NK-92 treated with Interleukin-12 subunit alpha and Interleukin-12 subunit beta, amount 100 ng/mL, for 24 hours (cell line): Measurements from ENCODE around the gene BCL2L11.

ENCODE experiments used
- DNase-seq: peaks from one replicate; lab custom pipeline; 2025; lab: John Stamatoyannopoulos, UW

The BCL2L11 gene

DNA sequence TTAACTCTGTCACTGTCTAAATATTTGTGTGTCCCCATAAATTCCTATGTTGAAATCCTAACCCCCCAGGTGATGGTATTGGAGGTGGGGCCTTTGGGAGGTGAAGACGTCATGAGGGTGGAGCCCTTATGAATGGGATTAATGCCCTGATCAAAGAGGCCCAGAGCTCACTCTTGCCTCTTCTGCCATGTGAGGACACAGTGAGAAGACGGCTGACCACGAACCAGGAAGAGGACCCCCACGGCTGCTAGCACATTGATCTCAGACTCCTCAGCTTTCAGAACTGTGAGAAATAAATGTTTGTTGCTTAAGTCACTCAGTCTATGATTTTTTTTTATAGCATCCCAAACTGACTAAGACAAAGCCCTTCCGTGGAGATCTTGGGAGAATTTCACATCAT lies 71.2 kb downstream of the BCL2L11 start:
- no peak for DNase-seq

DNA sequence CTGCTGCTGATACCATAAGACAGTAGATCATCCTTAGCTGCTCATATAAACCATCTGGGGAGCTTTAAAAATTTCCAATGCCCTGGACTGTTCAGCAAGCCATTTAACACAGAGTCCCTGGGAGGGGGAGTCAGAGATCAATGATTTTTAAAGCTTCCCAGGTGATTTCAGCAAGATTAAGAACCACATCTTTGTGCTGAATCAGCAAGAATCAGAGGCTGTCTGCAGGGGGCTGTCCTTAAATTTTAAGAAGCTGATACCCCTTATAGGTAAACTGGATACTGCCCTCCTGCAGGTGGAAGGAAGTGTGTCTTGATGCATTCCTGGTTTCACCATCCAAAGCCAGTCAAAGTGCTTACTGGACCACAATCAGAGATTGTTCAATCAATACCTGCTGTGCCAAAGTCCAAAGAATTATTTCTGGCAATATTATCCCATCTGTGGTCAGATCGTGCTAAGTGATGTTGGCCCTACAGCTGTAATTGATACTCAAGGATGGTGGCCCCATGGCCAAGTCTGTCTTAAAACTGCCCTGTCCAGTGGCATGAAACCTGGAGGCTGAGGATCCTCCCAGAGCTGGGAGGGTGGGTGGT lies 72.2 kb downstream of the BCL2L11 start:
- no peak for DNase-seq

DNA sequence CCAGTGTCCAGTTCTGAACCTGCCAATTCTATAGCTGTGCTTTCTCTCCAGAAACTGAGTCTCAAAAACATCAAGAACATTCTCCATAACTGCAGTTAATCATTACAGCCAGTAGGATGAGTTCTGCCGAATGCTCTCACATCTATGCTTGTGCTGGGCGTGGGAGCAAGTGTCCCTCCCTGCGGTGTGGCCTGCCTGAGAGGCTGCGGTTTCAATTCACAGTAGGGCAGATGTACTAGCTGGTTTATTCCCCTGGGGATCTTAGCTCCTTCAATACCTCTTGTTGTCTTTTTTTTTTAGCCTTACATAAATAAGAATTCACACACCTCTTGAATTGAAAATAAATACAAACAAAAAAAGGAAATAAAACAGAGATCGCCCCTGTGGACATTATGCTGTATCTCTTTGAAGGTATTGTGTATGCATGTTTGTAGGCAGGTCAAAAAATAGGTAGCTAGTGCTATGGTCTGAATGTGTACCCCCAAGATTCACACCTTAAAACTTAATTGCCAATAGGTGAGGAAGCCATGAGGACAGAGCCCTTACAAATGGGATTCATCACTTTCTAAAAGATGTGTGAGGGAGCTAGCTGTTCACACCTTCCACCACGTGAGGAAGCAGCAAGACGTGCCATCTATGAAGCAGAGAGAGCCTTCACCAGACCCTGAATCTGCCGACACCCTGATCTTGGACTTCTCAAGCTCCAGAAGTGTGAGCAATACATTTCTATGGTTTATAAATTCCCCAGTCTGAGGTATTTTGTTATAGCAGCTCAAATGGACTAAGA lies 74.3 kb downstream of the BCL2L11 start:
- DNase-seq = peak; percentile 44

DNA sequence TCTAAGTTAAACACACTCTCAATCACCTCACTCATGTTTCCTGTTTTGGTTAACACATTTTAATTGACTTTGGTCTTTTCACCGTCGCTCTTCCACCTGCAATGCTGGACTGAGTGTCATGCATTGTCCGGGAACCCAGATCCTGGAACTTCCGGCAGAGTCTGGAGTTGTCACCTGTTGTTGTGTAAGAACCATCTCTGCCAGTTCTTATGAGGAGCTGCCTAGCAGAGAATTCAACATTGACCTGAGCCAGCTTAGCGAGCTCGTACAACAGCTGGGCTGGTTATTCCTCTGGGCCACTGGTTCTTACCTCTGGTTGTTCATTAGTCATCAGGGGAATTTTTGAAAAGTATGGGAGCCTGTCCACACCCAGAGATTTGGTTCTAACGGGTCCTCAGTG lies 75.7 kb downstream of the BCL2L11 start:
- peak; percentile 27 for DNase-seq

DNA sequence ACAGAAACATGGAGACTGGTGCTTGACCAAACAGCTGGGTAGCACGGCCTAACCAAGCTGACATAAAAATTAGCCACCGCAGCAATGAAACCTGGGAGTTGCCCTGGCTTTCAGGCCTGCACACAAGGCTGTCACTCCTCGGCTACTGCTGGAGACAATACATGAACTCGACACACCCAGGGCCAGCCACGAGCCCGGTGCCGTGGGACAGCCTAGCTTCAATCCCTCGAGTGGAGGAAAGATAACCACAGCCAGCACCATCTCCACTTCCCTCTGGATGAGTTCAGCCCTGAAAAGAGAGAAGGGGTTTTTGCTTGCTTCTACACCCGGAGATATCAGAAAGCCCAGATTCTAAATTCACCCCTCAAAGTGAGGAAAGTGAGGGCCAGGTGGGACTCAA lies 78.0 kb downstream of the BCL2L11 start:
- no peak for DNase-seq

DNA sequence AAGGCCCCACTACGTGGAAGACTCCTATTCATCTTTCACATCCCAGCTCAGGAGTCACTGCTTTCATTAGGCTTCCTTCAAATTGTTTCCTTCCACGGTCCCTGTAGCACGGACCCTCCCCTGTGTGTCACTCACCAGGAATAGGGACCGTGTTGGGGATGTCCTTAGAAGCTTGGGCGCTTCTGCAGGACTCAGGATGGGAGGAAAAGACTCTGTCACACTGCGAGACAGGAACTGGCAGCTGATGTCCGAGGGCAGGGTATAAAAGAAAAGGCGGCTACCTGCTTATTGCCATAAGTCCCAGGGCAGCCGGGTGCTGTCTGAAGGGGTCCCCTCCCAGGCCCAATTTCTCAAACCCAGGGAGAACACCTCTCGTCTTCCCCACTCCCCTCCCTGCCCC lies 79.1 kb downstream of the BCL2L11 start:
- no peak for DNase-seq

DNA sequence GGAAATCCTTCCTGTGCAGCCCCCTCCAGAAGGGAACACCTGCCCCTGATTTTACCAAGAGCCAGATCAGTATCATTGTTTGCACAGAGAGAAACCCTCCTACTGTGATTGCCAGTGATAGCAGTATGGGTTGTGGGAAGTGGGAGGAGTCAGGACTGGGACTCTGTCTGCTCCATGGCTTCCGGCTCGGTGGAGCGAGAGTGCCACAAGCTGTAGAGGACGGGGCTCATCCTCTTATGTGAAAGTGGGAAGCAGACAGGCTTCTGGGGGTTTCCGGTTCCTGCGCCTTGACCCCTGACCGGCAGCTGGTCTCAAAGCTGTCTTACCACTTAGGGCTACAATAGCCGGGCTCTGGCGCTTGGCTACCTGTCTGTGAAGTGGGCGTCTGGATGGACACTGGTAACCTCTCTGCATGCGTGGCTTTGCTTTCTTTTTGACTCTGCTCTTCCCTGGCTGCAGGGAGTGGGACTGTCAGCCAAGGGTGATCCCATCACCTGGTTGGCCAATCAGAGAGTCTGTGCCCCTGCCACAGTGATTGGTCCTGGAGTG lies 79.7 kb downstream of the BCL2L11 start:
- no peak for DNase-seq

DNA sequence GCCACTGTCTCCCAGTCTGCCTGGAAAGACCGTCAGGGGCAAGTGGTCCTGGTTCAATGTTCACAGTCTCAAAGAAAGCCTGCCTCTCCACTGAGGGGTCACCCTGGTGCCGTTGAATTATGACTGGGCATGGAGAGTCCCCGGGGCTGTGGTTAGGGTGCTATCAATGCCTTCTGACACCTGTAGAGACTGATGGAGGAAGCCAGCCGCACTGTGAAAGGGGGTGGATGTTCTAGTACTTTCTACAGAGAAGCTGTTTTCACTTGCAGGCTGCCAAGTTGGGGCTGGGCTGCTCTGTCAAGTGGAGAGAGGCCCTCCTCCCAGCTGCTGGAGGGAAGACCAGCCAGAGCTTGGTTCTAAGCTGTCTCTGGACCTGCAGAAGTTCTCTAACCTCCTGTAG lies 80.5 kb downstream of the BCL2L11 start:
- DNase-seq = no peak

DNA sequence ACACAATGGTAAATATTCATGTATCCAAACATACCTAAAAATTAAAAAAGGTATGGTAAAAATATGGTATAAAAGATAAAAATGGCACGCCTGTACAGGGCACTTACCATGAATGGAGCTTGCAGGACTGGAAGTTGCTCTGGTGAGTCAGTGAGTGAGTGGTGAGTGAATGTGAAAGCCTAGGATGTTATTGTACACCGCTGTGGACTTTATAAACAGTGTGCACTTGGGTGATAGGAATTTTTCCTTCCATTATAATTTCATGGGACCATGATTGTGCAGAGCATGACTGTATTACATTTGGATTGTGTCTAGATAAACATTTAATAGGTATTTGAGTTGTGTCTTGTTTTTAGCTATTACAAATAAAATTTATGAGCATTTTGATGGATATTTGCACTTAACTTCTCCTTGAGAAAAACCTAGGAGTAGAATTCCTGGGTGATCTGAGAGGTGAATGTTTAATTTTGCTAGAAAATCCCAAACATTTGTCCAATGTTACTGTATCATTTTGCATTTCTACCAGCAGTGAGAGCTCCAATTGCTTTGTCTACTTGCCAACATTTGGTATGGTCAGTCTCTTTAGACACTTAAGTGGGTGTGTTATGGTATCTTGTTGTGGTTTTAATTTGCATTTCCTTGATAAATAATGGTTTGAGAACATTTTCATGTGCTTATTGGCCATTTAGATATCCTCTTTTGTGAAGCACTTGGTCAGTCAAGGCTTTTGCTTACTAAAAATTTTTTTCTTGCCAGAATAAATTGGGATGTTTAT lies 81.7 kb downstream of the BCL2L11 start:
- no peak for DNase-seq

DNA sequence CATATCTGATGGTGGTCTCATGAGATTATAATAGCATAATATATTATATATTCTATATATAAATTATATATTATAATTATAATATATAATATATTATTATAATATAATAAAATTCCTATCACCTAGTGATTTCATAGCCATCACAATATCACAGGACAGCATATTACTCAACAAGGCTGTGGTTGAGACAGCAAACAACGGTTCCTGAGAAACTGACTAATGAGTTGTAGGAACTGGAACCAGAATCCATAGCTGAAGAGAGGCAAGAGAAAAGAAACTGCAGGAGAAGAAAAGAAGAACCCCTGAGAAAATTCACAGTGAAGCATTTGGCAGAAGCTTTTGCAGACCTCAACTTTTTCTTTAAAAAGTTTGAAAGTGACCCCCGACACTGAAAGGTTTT lies 84.0 kb downstream of the BCL2L11 start:
- DNase-seq = no peak

DNA sequence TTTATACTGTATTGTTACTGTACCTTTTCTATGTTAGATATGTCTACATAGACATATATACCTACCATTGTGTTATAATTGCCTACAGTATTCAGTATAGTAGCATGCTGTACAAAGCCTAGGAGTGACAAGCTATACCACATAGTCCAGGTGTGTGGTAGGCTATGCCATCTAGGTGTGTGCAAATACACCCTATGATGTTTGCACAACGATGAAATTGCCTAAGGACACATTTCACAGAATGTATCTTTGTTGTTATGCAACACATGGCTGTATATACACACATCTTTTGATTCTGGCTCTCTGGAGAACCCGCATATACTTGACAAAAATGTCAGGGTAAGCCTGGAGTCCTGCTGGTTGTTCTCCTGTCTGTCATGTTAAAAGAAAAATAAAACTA lies 85.1 kb downstream of the BCL2L11 start:
- DNase-seq = no peak

DNA sequence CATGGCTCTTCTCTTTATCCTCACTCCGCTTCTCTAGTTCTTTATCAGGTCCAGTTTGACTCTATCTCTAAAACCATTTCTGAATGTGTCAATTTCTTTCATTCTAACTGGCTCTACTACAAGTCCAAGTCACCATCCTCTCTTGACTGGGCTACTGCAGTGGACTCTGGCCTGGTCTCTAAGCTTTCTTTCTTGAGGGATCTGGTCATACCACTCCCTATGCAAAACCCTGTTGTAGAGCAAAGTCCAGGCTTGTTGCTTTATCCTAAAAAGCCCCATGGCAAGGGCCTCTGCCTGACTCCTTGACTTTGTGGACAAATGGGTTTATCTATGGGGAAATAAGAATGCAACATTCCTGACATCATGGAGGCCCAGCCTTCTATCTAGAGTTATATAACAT lies 87.1 kb downstream of the BCL2L11 start:
- DNase-seq = no peak

DNA sequence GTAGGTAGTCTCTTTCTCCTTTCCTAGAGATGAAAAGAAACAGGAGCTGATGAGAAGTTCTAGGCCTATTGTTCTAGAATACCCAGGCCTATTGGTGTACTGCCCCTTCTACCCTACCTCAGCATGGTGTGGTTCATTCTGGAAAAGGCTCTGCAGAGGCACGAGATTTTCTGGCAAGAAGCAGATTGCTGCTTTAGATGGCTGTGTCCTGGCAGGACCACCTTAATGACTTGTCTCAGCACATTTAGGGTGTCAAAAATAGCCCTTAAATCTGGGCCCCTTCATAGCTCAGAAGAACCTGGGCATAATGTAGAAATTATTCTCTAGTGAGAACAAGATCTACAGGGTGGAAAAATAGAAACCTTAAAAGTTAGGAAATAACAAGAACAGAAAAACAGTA lies 87.9 kb downstream of the BCL2L11 start:
- no peak for DNase-seq

DNA sequence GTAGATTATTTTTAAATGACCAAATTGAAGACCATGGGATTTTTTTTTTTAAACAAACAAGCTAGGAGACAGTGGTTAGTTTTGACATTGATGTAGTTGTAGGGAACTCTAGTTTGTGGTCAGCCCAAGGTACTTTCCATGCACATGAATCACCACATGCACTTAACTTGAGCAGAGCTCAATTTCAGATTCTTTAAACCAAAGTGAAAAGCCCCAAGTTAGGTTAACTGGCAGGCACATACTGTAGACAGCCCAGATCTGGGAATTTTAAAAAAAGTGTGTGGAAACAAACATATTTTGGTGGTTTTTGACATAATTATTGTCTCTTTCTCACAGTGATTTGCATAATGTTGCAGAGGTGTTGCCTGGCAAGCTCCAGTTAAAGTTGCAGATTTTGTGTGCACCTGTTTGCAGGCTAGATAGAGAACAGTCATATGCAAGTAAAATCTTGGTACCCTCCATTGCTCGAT lies 88.4 kb downstream of the BCL2L11 start:
- DNase-seq = peak; percentile 63

DNA sequence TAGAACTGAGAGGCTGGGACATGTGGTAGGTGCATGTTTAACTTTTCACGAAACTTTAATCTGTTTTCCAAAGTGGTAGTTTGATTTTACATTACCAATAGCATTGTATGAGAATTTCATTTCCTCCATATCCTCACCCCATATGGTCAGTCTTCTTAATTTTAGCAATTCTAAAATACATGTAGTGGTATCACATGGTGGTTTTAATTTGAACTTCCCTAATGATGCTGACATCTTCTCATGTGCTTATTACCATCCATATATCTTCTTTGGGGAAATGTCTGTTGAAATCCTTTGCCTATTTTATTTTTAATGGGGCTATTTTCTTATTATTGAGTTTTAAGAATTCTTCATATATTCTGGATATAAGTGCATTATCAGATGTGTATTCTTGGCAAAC lies 89.3 kb downstream of the BCL2L11 start:
- no peak for DNase-seq

DNA sequence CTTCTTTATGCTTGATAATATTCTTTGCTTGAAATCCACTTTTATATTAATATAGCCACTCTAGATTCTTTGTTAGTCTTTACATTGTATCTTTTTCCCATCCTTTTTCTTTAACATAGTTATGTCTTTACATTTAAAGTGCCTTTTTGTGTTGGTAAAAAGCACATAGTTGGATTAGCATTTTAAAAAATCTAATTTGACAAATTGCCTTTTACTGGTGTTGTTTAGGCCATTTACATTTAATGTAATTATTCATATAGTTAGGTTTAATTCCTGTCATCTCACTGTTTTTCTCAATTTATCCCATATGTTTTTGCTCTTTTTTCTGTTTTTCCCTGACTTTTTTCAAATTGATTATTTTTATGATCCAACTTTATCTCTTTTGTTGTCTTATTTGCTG lies 93.2 kb downstream of the BCL2L11 start:
- DNase-seq = no peak

DNA sequence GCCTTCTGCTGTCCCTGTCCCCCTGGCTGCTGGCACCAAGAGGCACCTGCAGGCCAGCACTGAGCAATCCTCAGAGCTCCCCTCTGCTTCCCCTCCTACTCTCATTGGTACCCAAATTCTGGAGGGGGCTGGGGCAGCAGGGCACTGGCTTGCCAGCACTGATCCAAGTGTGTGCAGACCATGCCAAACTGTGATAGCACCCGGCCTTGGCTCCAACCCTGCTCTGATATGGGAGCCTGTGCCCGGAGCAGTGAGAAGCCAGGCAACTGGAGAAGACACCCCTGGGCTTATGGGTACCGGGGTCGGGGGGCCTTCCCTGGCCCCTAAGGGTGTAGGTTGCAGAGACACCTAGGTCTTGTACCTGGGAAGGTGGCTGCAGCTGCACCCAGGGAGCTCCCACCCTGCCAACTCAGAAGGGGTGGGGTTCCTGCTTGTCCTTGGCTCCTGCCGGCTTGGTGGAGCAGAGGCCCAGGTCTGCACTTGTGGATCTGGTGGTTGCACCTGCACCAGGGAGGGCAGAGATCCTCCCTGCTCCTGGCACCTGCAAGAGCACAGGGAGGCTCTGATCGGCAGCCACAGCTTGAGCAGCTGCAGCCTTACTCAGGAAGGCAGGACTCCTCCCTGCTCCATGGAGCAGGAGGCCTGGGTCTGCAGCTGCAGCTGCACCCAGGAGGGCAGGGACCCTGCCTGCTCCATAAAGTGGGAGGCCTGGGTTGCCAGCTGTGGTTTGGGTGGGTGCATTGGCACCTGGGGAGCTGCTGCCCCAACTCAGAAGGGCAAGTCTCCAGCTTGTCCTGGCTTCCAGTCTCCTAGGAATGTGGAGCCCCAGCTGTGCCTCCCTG lies 96.3 kb downstream of the BCL2L11 start:
- no peak for DNase-seq
